Uterus (tissue), 4 donors: Measurements from ENCODE around the gene DNAJC25. TPM values are rescaled to one million over a fixed set of nuclear protein-coding genes. Genes with fewer than 3 reads are reported as not detected.

Experiments used
- DNase-seq, 2 donors: peaks; one replicate each; pipeline ENCODE4 v3.0.0-alpha.2; 2019 to 2020
- H3K27ac ChIP-seq, 2 donors: fragments of 200-600 bp; sonication (generic); 1 replicate in 1 of 2; 2 replicates in 1 of 2; pipeline ENCODE4 v1.5.1; 2016 to 2018
- H3K27me3 ChIP-seq, 2 donors: fragments of 200-600 bp; sonication (generic); one replicate each; pipeline ENCODE4 v1.5.1; 2018 to 2019; ENCODE audit warnings: control low read depth in 1 of 2
- H3K36me3 ChIP-seq, 2 donors: fragments of 200-600 bp; sonication (generic); one replicate each; pipeline ENCODE4 v1.5.1; 2019; ENCODE audit warnings: control low read depth in 1 of 2
- H3K4me1 ChIP-seq, 2 donors: fragments of 200-600 bp; sonication (generic); one replicate each; pipeline ENCODE4 v1.5.1; 2018 to 2019; ENCODE audit warnings: control low read depth in 1 of 2
- H3K4me3 ChIP-seq, 2 donors: fragments of 200-600 bp; sonication (generic); 1 replicate in 1 of 2; 2 replicates in 1 of 2; pipeline ENCODE4 v1.5.1; 2018 to 2019; ENCODE audit warnings: mild to moderate bottlenecking in 1 of 2
- H3K9me3 ChIP-seq, 2 donors: fragments of 200-600 bp; sonication (generic); one replicate each; pipeline ENCODE4 v1.5.1; 2019; ENCODE audit warnings: control low read depth in 1 of 2
- CTCF ChIP-seq, 4 experiments: fragments of 200-600 bp in 2 of 4; fragments of 450-650 bp in 2 of 4; sonication (generic) in 2 of 4; IDR thresholded peaks; one replicate each; pipeline ENCODE4 v1.5.1; 2016 to 2019; ENCODE audit warnings: antibody characterized with exemption in 4 of 4, mild to moderate bottlenecking in 2 of 4, moderate library complexity in 1 of 4
- POLR2A ChIP-seq, 2 donors: fragments of 450-650 bp; IDR thresholded peaks; one replicate each; pipeline ENCODE4 v1.6.1; 2016; ENCODE audit warnings: antibody characterized with exemption in 2 of 2, mild to moderate bottlenecking in 1 of 2, moderate library complexity in 1 of 2
- intact Hi-C: fragments of 100-400 bp; cut with DNase I; formaldehyde crosslinking; loops from one replicate; pipeline ENCODE4 v1.15.1; 2023; ENCODE audit warnings: low total_unique reads
- total RNA-seq, 4 donors: library from RNA; depleted of rRNA in 3 of 4; stranded (reverse); fragments of >200 nt in 3 of 4; gene quantifications; one replicate each; pipeline versions ENCODE4 v1.1.0 to v1.2.4, GENCODE V29; 2014 to 2023
- donor health status: DM: yes; HTN: yes; CAD: no.

Gene DNAJC25
- total RNA-seq, 4 donors from 2014 or later, result 8.4 to 24.7 (median 9.1) TPM; not detected in 1

GRCh38 chr9:111604054-111604615 lies 27.0 kb upstream of the DNAJC25 start:
- DNase-seq, result no peak
- TF ChIP-seq CTCF (IDR thresholded peaks at IDR 0.05), result no peak
- no peak for TF ChIP-seq POLR2A (IDR thresholded peaks at IDR 0.05)
- Histone ChIP-seq H3K4me3 (no peak overlapping the region), H3K27me3 (no peaks in the 10 kb centered on the region), H3K4me1 (no peaks in the 10 kb centered on the region), H3K27ac (no peak overlapping the region), H3K36me3 (no peaks in the 10 kb centered on the region), H3K9me3 (no peaks in the 10 kb centered on the region)
- intact Hi-C loops, result no loop called here

GRCh38 chr9:111605041-111605559 lies 26.0 kb upstream of the DNAJC25 start:
- DNase-seq, result no peak
- Histone ChIP-seq H3K9me3 (no peaks in the 10 kb centered on the region), H3K27ac (no peak overlapping the region), H3K27me3 (no peaks in the 10 kb centered on the region), H3K36me3 (no peaks in the 10 kb centered on the region), H3K4me3 (no peak overlapping the region), H3K4me1 (no peaks in the 10 kb centered on the region)
- TF ChIP-seq POLR2A (IDR thresholded peaks at IDR 0.05), result no peak
- no peak for TF ChIP-seq CTCF (IDR thresholded peaks at IDR 0.05)
- intact Hi-C loops, result no loop called here

DNA sequence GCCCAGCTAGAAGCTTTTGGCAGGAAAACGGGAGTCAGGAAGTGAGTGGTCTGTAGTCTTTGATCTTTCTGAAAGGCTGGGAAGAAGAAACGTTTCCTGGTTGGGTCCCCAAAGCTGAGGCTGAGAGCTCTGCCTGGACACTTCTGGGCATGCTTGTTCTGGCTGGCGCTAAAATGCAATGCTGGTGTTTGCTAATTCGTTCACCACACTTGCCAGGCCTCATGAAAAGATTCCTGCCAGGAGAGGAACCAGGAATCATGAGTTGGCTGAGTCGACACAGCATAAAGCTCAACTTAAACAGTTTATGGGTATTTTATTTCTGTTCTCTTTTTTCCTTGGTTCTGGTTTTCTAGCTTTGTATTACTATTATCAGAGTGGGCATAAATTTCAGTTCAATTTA lies 21.0 kb upstream of the DNAJC25 start:
- Histone ChIP-seq H3K27ac (no peak overlapping the region), H3K9me3 (no peaks in the 10 kb centered on the region), H3K36me3 (no peaks in the 10 kb centered on the region), H3K27me3 (no peaks in the 10 kb centered on the region), H3K4me3 (no peak overlapping the region), H3K4me1 (no peaks in the 10 kb centered on the region)
- intact Hi-C loops, result no loop called here
- TF ChIP-seq POLR2A (IDR thresholded peaks at IDR 0.05), result no peak
- TF ChIP-seq CTCF (IDR thresholded peaks at IDR 0.05), result no peak
- no peak for DNase-seq

DNA sequence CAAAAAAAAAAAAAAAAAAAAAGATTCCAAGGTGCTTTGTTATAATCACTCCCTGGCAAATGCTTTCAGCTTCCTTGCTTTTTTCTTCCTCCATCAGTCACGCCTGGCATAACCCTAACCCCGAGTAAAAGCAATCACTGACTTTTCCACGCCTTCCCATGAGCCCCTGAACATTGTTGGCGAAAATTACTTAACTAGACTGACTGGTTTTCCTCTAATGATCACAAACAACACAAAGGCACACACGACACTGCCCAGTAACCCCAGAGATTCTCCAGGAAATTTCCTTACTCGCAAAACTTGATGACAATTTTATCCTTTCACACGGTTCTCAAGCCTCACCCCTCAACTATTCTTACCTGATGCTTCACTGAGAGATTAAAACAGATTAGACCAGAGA lies 20.3 kb upstream of the DNAJC25 start:
- H3K36me3 ChIP-seq, result no peaks in the 10 kb centered on the region
- intact Hi-C loops, result no loop called here
- no peaks in the 10 kb centered on the region for H3K27me3 ChIP-seq
- no peaks in the 10 kb centered on the region for H3K9me3 ChIP-seq
- no peak for DNase-seq
- H3K27ac ChIP-seq, result no peak overlapping the region
- no peaks in the 10 kb centered on the region for H3K4me1 ChIP-seq
- no peak for TF ChIP-seq POLR2A (IDR thresholded peaks at IDR 0.05)
- TF ChIP-seq CTCF (IDR thresholded peaks at IDR 0.05), result no peak
- H3K4me3 ChIP-seq, result no peak overlapping the region

DNA sequence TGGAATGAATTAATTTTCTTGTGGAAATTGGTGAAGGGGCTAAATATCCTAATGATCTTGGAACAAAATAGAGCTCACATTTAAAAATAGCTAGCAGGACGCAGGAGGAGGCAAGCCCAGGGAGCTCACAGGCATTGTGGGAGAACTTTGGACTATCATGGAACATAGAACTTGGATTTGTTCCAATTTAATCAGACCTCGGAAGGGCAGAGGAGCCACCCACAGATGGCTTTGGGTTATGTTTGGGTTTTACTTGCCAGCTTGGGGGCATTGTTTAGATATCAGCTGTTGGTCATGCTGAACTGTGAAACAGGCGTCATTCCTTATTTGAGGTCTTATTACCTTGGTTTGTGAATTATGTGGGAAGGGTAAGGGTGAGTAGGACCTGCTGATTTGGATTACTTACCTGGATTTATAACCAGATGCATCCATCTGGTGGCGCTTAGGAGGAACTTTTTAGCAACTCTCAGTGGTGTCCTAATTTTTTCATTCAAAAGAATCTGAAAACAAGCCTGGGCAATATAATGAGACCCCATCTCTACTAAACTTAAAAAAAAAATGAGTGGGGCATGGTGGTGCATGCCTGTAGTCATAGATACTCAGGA lies 17.6 kb upstream of the DNAJC25 start:
- H3K27ac ChIP-seq, result no peak overlapping the region
- no peak for TF ChIP-seq POLR2A (IDR thresholded peaks at IDR 0.05)
- no peak for TF ChIP-seq CTCF (IDR thresholded peaks at IDR 0.05)
- H3K27me3 ChIP-seq, result no peaks in the 10 kb centered on the region
- H3K9me3 ChIP-seq, result no peaks in the 10 kb centered on the region
- no peak for DNase-seq
- intact Hi-C loops, result no loop called here
- H3K36me3 ChIP-seq, result no peaks in the 10 kb centered on the region
- no peaks in the 10 kb centered on the region for H3K4me1 ChIP-seq
- no peak overlapping the region for H3K4me3 ChIP-seq
